NCI-H2029 (cell line): ENCODE data around the gene GRIFIN.

Source experiments
- DNase-seq: peaks from one replicate; lab custom pipeline; 2025; lab: John Stamatoyannopoulos, UW

The GRIFIN gene

DNA sequence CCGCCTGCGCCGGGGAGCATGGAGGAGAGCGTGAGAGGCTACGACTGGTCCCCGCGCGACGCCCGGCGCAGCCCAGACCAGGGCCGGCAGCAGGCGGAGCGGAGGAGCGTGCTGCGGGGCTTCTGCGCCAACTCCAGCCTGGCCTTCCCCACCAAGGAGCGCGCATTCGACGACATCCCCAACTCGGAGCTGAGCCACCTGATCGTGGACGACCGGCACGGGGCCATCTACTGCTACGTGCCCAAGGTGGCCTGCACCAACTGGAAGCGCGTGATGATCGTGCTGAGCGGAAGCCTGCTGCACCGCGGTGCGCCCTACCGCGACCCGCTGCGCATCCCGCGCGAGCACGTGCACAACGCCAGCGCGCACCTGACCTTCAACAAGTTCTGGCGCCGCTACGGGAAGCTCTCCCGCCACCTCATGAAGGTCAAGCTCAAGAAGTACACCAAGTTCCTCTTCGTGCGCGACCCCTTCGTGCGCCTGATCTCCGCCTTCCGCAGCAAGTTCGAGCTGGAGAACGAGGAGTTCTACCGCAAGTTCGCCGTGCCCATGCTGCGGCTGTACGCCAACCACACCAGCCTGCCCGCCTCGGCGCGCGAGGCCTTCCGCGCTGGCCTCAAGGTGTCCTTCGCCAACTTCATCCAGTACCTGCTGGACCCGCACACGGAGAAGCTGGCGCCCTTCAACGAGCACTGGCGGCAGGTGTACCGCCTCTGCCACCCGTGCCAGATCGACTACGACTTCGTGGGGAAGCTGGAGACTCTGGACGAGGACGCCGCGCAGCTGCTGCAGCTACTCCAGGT, 43.1 kb downstream of the GRIFIN start:
- no peak for DNase-seq

DNA sequence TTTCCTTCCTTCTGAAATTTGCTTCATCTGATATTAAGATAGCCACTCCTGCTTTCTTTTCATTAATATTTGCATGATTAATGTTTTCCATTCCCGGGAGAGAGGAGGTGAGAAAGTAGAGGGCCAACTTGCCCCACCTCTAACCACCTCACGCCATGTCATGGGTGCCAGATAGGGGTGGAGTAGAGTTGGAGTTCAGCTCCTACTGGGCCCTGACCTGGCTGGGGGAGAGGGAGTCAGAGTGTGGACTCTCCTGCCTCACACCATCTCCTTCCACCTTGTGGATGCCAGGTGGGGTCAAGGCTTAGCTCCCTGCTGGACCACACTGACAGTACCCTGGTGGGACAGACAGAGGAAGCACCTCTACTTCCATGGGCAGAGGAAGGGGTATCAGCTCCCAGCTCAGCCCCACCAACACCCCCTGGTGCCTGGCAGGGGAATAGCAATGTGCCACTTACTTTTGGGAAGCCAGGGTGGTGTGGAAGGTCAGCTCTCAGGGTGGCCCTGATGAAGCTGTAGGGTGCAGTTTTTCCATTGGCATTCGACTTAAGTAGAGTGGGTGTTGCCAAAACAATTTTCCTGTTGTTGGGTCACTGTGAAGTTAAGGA, 44.8 kb downstream of the GRIFIN start:
- no peak for DNase-seq

GRCh38 chr7:2425749-2426148, 50.4 kb downstream of the GRIFIN start:
- no peak for DNase-seq
